ENCODE measurements around the gene PRAC2. TPM values are rescaled to one million over a fixed set of nuclear protein-coding genes. Genes with fewer than 3 reads are reported as not detected.

PRAC2 gene
- total RNA-seq, 4 donors from 2014 or later, result 4.1 TPM; not detected in 3

GRCh38 chr17:48721009-48721402 is 2.0 kb upstream of the PRAC2 start:
- Histone ChIP-seq H3K9me3 (no peaks in the 10 kb centered on the region), H3K36me3 (no peaks in the 10 kb centered on the region), H3K4me3 (peak overlapping the region in 1 of 4 donors; percentile 45), H3K4me1 (peaks cover 17 to 49% (median 41%) of the 10 kb centered on the region in 4 donors), H3K27ac (peak overlapping the region in 1 of 4 donors; percentile 74), H3K27me3 (peaks cover 100% of the 10 kb centered on the region)
- intact Hi-C loops (cut with DNase I; ENCODE audit: low total_unique reads), result loop anchor here (10.0 kb wide), 2 partner anchors 154 to 284 kb away; no protein-coding TSS in a partner anchor
- in situ Hi-C loops (cut with MboI; ENCODE audit: low pct_ligation_motif_present in 1 of 4, low pct_unique_long_range_greater_than_20kb in 1 of 4, low sequenced_read_pairs in 3 of 4), result no loop called here
- WGBS, 2 donors (ENCODE audit: low coverage in 1 of 2), result 90% methylated on average over 1 of the region's 1 CpG; no CpG with 5 or more reads in 1 of the 2 donors
- TF ChIP-seq EP300 (IDR thresholded peaks at IDR 0.05; ENCODE audit: low read depth) (no peak), POLR2AphosphoS5 (IDR thresholded peaks at IDR 0.05) (no peak), POLR2A (IDR thresholded peaks at IDR 0.05) (no peak), CTCF (IDR thresholded peaks at IDR 0.05) (no peak)
- no peak for DNase-seq

GRCh38 chr17:48722201-48722907 is 631 bp upstream of the PRAC2 start, which contains the start of gene PRAC1:
TSS of gene PRAC1 (minus strand) at chr17:48722518. CDS start at chr17:48722392, 126 bp downstream.
- peak within 1 kb of the TSS in 1 of 4 donors; percentile 74 for H3K27ac ChIP-seq

GRCh38 chr17:48723423-48724250 is 652 bp downstream of the PRAC2 start:
- no peak for TF ChIP-seq CTCF (IDR thresholded peaks at IDR 0.05)
- no peak for TF ChIP-seq POLR2AphosphoS5 (IDR thresholded peaks at IDR 0.05)
- in situ Hi-C loops (cut with MboI; ENCODE audit: low pct_ligation_motif_present in 1 of 4, low pct_unique_long_range_greater_than_20kb in 1 of 4, low sequenced_read_pairs in 3 of 4) (no loop called here), intact Hi-C loops (cut with DNase I; ENCODE audit: low total_unique reads) (loop anchor here (10.0 kb wide), 2 partner anchors 151 to 281 kb away; no protein-coding TSS in a partner anchor)
- H3K27me3 ChIP-seq, result peaks cover 100% of the 10 kb centered on the region
- peaks cover 19 to 50% (median 42%) of the 10 kb centered on the region in 4 donors for H3K4me1 ChIP-seq
- WGBS, 2 donors (ENCODE audit: low coverage in 1 of 2), result 10 to 11% methylated on average over 6 to 42 of the region's 42 CpGs
- peak; percentile 32 for DNase-seq
- peak overlapping the region in 1 of 4 donors; percentile 61 for H3K27ac ChIP-seq
- no peaks in the 10 kb centered on the region for H3K36me3 ChIP-seq
- H3K9me3 ChIP-seq, result no peaks in the 10 kb centered on the region
- peak overlapping the region in 2 of 4 donors; percentile 25 to 45 for H3K4me3 ChIP-seq

More at GRCh38 chr17:48722201-48722907, 631 bp upstream of the PRAC2 start, which contains the start of gene PRAC1:
- H3K4me1 ChIP-seq, result peaks cover 17 to 49% (median 41%) of the 10 kb centered on the region in 4 donors
- H3K36me3 ChIP-seq, result no peaks in the 10 kb centered on the region
- DNase-seq, result no peak
- peaks cover 100% of the 10 kb centered on the region for H3K27me3 ChIP-seq
- no peaks in the 10 kb centered on the region for H3K9me3 ChIP-seq
- H3K4me3 ChIP-seq, result peak within 1 kb of the TSS in 1 of 4 donors; percentile 45
- 37% methylated on average over 17 of the region's 21 CpGs; no CpG with 5 or more reads in 1 of the 2 donors for WGBS, 2 donors (ENCODE audit: low coverage in 1 of 2)
- in situ Hi-C loops (cut with MboI; ENCODE audit: low pct_ligation_motif_present in 1 of 4, low pct_unique_long_range_greater_than_20kb in 1 of 4, low sequenced_read_pairs in 3 of 4) (no loop called here), intact Hi-C loops (cut with DNase I; ENCODE audit: low total_unique reads) (loop anchor here (10.0 kb wide), 2 partner anchors 152 to 282 kb away; no protein-coding TSS in a partner anchor)
- TF ChIP-seq CTCF (IDR thresholded peaks at IDR 0.05) (no peak), POLR2AphosphoS5 (IDR thresholded peaks at IDR 0.05) (peak in 1 of 3 donors; percentile 83), EP300 (IDR thresholded peaks at IDR 0.05; ENCODE audit: low read depth) (no peak), POLR2A (IDR thresholded peaks at IDR 0.05) (no peak)

Data from transverse colon (tissue), 4 donors.